NCI-H2196 (cell line): ENCODE data around the gene THBD.

Experiments used
- DNase-seq: peaks from one replicate; lab custom pipeline; 2025; ENCODE audit not compliant: unreplicated experiment; lab: John Stamatoyannopoulos, UW

THBD gene

DNA sequence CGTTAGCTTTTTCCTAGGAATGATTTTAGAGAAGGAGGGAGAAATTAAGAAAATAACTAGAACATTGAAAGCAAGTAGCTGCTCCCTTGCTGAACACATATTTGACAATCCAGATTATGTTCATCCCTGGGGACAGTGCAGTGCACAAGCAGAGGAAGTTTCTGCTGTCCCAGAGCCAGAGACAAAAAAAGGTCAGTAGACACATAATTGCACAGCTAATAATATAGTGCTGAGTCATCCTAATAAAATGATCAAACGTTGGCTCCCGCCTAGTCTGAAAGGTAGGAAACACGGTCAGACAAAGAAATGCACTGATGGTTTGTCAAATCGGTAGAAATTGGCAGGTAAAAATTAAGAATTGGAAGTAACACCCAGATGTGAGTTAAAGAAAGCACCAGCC lies 36.0 kb downstream of the THBD start:
- DNase-seq: no peak

DNA sequence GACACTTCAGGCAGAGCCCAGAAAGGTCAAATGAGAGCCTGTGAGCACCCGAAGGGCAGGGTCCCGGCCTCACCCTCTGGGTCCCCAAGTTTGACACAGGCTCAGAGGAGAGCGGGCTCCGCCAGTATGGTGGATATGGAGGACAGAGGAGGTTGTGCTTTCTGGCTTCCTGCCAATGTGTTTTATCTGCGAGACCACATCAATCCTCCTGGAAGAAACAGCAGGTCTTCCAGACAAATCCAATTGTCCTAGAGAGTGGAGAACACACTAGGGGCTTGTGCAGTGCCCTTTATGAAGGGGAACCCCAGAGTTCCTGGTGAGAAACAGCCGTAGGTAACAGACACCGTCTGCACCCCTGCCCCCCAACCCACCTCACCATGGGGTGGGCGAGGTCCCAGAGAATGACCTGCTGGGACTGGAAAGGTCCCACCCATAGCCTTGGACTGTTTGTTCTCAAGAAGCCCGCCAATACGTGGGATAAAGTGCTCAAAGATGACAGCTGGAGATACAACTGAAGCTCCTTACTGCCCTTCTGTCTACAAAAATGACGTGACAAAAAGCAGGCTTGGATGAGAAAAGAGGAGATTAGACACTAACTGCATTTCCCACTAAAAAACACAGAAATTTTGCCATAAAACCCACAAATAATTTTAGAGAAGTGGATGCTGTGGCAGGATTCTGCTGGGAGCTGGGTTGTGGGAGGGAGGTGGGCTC lies 38.3 kb downstream of the THBD start:
- DNase-seq: no peak

DNA sequence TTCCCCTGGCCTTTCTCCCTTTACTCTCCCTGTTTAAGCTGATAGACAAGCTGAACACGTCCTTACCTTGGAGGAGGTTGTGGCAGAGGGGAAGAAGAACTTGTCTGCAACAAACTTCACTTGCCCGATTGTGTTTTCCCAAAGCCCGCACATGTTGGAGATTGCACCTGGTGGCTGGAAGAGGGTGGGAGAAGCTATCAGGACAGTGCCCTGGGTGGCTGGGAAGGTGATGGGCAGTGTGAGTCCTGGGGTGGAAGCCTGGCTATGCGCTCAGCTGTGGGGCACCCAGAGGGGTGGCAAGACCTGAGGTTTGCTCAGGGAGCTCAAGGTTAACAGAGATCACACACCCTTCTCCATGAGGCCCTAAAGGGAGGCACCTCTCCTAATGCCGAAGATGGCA lies 39.4 kb downstream of the THBD start:
- DNase-seq: no peak

DNA sequence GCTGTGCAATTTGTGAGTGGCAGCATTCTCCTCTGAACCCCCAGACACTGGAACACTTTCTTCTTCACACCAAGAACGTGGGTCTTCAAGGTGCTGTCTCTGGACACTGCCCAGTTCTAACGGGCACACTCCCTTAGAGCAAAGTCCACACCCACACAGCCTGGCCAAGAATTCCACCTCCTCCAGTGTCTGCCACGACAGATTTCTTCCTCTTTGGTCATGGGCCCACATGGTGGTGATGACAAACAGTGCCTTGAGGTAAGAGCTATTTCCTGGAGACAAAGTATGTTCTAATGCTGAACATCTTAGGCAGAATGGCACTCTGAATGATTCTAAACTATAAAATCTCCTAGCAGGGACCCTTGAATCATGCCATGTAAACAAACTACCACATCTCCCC lies 39.8 kb downstream of the THBD start:
- no peak for DNase-seq

DNA sequence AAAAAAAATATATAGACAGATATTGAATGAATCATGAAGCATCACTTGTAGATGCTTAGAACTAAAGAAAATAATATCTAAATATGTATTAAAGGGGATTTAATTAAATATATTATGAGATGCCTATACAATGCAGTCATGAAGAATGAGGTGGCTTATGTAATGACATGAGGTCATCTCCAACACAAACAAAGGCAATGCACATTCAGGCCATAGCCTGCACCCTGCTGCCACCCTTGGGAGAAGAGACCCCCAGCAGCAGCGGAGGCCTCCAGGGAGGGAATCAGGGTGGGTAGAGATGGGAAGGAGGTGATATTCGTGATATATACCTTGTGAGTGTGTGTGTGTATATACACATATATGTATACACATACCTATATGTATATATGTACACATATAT lies 40.8 kb downstream of the THBD start:
- no peak for DNase-seq

DNA sequence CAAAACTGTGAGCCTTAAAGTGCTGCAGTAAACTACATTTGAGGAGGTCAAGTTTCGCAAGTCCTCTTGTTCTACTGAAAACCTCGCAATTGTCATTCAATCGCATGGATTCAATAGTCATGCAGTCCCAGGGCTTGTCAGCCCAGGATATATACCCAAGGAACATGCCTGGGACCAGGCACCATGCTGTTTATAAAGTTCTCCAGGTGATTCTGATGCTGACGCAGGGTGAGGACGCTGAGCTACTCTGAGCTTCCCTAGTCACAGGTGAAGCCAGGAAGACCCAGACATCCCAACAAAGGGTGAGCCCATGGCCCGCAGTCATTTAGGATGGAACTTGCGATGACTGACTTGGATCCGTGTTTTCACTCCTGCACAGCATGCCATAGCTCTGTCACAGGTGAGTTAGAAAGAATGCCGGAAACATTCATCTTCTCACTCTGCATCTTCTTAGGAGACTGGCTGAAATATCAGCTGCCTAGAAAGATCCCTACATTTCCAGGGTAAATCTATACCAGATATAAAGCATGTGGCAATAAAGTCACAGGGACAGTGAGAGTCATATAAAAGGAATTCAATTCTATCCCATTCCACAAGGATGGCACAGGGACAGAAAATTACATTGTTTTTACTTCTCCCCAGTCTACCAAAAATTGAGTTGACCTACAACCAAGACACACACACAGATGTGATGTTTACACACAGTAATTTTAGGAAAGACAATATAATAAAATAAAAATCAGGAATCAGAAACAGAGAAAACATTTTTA lies 41.4 kb downstream of the THBD start:
- no peak for DNase-seq

DNA sequence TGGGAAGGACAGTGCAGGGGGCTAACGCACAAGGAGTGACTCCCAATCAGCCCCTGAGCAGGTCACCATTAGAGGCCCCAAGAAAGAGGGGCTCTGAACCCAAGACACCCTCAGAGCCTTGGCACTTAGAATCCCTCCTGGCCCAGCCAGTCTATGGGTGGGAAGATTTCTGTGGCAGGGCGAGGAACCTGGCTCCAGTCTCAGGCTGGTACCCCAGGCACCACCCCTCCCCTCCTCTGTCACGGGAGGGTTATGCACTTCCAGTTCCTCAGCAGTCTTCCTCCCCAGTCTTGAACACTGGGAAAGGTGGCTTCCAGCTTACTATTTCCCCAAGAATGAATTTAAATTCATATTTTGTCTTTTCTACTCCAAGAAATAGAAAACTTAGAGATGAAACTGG lies 42.0 kb downstream of the THBD start:
- DNase-seq: no peak

DNA sequence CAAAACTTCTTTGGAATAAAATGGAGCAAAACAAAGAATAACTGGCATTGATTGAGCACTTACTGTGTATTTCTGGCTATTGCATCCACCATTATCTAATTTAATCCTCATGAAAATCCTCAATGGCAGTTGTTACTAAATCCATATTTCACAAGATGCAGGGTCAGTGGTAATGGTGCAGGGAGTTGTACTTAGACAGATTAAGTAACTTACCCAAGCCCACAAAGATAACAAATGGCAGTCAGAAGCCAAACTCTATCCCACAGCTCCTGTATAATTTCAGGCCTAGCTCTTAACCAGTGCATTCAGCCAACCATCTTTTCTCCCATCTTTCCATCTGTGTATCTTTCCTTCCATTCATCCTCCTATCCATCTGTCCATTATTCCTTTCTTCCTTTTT lies 43.7 kb downstream of the THBD start:
- no peak for DNase-seq

DNA sequence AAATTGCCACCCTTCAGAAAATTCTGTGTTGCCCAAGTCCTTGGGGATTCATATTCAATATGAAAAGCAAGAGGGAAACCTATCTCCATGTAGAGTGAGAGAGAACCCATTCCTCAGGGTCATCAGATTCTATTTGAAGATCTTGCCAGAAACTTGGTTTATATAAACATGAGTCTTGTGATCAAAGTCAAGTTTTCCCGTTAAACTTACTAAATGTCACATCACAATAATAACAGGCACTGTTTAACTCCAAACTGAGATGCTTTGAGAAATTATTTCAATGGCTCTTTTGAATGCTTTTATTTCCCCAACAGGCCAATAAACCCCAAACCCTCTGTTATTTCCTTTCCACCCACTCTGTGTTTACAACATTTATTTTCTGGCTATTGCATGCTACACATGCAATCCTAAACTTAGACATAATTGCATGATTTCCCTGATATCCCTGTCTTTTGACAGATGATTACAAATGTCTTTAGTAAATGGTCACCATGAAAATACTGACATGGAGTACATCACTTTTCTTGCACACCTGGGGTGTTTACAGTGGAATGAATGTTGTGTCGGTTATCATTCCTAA lies 45.5 kb downstream of the THBD start:
- DNase-seq: no peak

DNA sequence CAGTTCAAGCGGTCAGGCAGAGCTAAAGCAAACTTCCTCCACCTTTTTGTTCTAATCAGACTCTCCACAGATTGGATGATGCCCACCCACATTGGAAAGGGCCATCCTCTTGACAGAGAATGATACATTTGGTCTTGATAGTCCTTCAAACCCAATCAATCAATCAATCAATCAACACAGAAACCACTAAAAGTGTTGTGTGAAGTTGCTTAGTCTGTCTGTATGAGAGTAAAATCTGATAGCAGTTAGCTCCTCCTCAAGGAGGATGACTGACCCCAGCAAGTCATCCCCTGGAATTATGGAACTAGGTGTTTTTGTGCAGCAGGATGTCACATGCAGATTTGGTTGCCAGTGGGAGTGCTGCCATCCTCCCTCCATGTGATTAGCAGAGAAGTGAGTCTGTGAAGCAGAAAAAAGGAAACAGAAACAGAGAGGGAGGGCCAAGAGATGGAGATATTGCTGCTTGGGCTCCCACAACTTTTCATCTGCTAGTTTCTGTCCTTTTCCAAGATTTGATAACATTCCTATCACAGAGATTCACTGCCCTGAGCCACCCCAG lies 46.3 kb downstream of the THBD start:
- DNase-seq: no peak

DNA sequence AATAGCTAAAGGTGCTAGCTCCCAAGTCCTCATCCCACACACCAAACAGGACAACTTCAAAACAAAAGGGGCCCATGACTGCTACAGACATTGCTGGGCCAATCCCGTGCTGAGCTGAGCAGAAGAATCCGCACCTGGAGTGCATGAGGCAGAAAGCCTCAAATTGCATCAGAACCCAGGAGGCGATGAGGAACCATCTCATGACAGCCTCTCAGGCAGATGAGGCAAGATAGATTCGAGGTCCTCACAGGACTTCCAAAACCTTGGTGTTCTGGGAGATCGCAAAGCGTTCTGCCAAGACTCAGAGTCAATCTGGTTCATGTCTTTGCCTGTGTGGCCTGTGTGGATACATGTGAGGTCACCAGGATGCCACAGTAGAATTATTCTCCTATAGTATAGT lies 47.2 kb downstream of the THBD start:
- DNase-seq: no peak

DNA sequence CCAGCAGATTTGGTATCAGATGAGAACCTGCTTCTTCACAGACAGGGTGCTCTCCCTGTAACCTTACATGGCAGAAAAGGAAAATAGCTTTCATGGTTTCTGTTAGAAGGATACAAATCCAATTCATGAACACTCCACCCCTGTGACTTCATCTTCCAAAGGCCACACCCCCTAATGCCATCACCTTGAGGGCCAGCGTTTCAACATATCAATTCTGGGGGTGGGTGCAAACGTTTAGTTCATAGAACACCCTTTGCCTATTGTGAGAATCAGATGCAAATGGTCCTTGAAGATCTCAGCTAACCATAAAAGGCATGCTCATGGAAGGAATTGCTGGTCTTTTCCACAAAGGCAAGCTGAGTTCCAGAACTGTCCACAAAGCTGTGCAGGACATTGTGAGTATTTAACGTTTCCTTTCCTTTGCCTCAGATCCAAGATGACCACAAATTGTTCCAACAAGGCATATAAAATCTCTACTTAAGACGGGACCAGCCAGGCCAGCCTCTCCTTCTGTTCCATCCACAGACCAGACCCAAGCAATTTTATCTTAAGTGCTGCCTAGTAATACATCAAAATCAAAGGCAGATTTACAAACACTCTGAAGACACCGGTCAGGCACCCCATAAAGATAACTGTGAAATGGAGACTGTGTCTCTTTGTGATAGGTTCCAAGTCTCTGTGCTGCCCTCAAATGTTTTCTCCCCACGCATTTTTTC lies 49.1 kb downstream of the THBD start:
- no peak for DNase-seq

DNA sequence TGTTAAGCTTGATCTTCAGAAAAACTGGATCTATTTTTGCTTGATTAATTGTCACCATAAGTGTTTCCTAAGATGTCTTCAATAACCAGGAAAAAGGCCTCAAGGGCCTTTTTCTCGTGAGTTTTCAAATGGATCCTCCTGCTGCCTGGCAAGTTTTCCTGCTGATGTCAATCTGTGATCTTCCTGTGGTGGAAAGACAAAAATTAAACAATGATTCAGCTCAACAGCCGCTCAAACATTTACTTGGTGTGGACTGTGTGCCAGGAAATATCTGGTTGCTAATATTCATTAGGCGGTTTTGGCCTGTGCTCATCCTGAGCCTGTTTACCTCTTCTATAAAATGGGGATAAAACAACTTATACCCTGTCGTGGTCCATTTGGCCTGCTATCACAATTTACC lies 49.7 kb downstream of the THBD start:
- DNase-seq: no peak

DNA sequence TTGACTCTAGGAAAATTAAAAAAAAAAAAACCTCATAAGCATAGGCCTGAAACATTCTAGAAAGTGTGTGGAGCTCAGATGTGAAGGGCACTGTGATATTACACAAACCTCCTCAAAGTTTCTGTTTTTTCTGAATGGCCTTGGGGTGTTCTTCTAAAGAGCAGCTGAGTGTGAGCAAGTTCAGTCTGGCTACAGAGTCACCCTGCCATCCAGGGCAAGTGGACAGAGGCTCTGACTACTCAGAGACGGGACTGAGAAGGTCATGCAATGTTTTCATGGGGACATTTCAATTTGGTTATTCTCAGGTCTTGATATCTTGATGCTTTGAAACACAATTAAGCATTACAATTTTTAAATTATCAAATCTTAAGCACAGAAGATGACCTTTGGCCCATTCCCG lies 51.0 kb downstream of the THBD start:
- no peak for DNase-seq

DNA sequence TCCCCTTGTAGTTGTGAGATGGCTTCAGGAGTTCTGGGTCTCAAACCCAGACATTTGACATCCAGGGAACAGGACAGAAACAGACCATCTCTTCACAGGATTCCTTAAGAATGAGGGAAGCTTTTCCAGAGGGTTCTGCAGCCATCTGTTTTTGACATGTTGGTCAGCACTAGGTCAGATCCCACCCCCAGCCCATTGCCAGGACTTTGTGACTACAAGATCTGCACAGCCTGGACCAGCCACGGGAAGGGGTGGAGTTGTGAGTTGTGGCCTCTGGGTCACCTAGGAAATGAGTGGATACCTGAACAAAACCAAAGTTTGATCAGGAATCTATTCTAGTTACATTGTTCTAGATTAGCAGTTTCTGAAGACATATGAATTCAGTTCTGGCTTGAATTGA lies 53.5 kb downstream of the THBD start:
- no peak for DNase-seq
